RWPE2 (cell line): ENCODE data around the gene OVCH1.

Experiments
- ATAC-seq: fragments of 200-7000 bp; cut with Tn5 transposase; 3 replicates; pipeline ENCODE4 v1.9.1; 2021; ENCODE audit warnings: low read depth
- DNase-seq: peaks from one replicate; pipeline ENCODE4 v3.0.0-alpha.2; 2020; ENCODE audit warnings: low spot score
- H3K27ac ChIP-seq: fragments of 450-650 bp; 2 replicates; pipeline ENCODE4 v1.5.1; 2017; ENCODE audit warnings: mild to moderate bottlenecking; ENCODE audit not compliant: poor library complexity, severe bottlenecking
- H3K27me3 ChIP-seq: fragments of 250-450 bp; sonication (Bioruptor Pico); 2 replicates; pipeline ENCODE4 v1.5.1; 2021; ENCODE audit warnings: mild to moderate bottlenecking, moderate library complexity; ENCODE audit not compliant: insufficient read depth, poor library complexity, severe bottlenecking
- H3K36me3 ChIP-seq: fragments of 250-450 bp; sonication (Bioruptor Pico); 2 replicates; pipeline ENCODE4 v1.5.1; 2020; ENCODE audit warnings: low read depth, mild to moderate bottlenecking, moderate library complexity
- H3K4me1 ChIP-seq: fragments of 250-450 bp; sonication (Bioruptor Pico); 2 replicates; pipeline ENCODE4 v1.5.1; 2021; ENCODE audit warnings: mild to moderate bottlenecking, moderate library complexity; ENCODE audit not compliant: insufficient read depth, poor library complexity, severe bottlenecking
- H3K4me3 ChIP-seq: fragments of 250-450 bp; sonication (Bioruptor Pico); 2 replicates; pipeline ENCODE4 v1.5.1; 2021; ENCODE audit warnings: mild to moderate bottlenecking, moderate library complexity; ENCODE audit not compliant: severe bottlenecking
- H3K9me3 ChIP-seq: fragments of 250-450 bp; sonication (Bioruptor Pico); 2 replicates; pipeline ENCODE4 v1.5.1; 2021; ENCODE audit warnings: mild to moderate bottlenecking, moderate library complexity; ENCODE audit not compliant: severe bottlenecking
- TF ChIP-seq, protein P1 (sequence below): fragments of 450-650 bp; IDR thresholded peaks from one replicate; pipeline ENCODE4 v1.5.1; 2017; ENCODE audit warnings: mild to moderate bottlenecking, moderate library complexity; ENCODE audit not compliant: poor library complexity, severe bottlenecking

OVCH1 gene, protein sequence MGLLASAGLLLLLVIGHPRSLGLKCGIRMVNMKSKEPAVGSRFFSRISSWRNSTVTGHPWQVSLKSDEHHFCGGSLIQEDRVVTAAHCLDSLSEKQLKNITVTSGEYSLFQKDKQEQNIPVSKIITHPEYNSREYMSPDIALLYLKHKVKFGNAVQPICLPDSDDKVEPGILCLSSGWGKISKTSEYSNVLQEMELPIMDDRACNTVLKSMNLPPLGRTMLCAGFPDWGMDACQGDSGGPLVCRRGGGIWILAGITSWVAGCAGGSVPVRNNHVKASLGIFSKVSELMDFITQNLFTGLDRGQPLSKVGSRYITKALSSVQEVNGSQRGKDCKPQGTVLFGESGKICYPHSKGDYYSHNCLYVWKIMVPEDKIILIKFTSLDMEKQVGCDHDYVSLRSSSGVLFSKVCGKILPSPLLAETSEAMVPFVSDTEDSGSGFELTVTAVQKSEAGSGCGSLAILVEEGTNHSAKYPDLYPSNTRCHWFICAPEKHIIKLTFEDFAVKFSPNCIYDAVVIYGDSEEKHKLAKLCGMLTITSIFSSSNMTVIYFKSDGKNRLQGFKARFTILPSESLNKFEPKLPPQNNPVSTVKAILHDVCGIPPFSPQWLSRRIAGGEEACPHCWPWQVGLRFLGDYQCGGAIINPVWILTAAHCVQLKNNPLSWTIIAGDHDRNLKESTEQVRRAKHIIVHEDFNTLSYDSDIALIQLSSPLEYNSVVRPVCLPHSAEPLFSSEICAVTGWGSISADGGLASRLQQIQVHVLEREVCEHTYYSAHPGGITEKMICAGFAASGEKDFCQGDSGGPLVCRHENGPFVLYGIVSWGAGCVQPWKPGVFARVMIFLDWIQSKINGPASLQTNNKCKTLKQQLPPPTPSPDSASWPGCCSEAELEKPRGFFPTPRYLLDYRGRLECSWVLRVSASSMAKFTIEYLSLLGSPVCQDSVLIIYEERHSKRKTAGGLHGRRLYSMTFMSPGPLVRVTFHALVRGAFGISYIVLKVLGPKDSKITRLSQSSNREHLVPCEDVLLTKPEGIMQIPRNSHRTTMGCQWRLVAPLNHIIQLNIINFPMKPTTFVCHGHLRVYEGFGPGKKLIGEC

GRCh38 chr12:29497588-29497987 lies at the start of gene OVCH1:
TSS of gene OVCH1 (minus strand) at chr12:29497686. CDS start at chr12:29497686, 0 bp downstream.
- H3K4me3 ChIP-seq = no peak within 1 kb of the TSS
- no peaks in the 10 kb centered on the region for H3K27me3 ChIP-seq
- H3K9me3 ChIP-seq = no peaks in the 10 kb centered on the region
- no peaks in the 10 kb centered on the region for H3K4me1 ChIP-seq
- ATAC-seq = no peak
- DNase-seq = no peak
- TF ChIP-seq, protein P1, sequence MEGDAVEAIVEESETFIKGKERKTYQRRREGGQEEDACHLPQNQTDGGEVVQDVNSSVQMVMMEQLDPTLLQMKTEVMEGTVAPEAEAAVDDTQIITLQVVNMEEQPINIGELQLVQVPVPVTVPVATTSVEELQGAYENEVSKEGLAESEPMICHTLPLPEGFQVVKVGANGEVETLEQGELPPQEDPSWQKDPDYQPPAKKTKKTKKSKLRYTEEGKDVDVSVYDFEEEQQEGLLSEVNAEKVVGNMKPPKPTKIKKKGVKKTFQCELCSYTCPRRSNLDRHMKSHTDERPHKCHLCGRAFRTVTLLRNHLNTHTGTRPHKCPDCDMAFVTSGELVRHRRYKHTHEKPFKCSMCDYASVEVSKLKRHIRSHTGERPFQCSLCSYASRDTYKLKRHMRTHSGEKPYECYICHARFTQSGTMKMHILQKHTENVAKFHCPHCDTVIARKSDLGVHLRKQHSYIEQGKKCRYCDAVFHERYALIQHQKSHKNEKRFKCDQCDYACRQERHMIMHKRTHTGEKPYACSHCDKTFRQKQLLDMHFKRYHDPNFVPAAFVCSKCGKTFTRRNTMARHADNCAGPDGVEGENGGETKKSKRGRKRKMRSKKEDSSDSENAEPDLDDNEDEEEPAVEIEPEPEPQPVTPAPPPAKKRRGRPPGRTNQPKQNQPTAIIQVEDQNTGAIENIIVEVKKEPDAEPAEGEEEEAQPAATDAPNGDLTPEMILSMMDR = no peak
- no peak within 1 kb of the TSS for H3K27ac ChIP-seq
- no peaks in the 10 kb centered on the region for H3K36me3 ChIP-seq

GRCh38 chr12:29547151-29547632 lies 49.7 kb upstream of the OVCH1 start:
- Histone ChIP-seq H3K36me3 (no peaks in the 10 kb centered on the region), H3K4me3 (no peak overlapping the region), H3K27ac (no peak overlapping the region), H3K9me3 (no peaks in the 10 kb centered on the region), H3K4me1 (no peaks in the 10 kb centered on the region), H3K27me3 (no peaks in the 10 kb centered on the region)
- ATAC-seq (no peak), DNase-seq (no peak)
- TF ChIP-seq, protein P1 = no peak

- Histone ChIP-seq H3K9me3 (no peaks in the 10 kb centered on the region), H3K4me1 (no peaks in the 10 kb centered on the region), H3K4me3 (no peak overlapping the region), H3K27me3 (no peaks in the 10 kb centered on the region), H3K27ac (no peak overlapping the region), H3K36me3 (no peaks in the 10 kb centered on the region)
- no peak for ATAC-seq
- DNase-seq = no peak
- TF ChIP-seq, protein P1 = no peak
Observed at GRCh38 chr12:29546000-29546399, 48.5 kb upstream of the OVCH1 start.

- TF ChIP-seq, protein P1 = no peak
- ATAC-seq = no peak
Observed at GRCh38 chr12:29545102-29545467, 47.6 kb upstream of the OVCH1 start.

More at GRCh38 chr12:29545102-29545467, 47.6 kb upstream of the OVCH1 start:
- no peaks in the 10 kb centered on the region for H3K4me1 ChIP-seq
- H3K27me3 ChIP-seq = no peaks in the 10 kb centered on the region
- no peak overlapping the region for H3K4me3 ChIP-seq
- no peaks in the 10 kb centered on the region for H3K9me3 ChIP-seq
- no peak for DNase-seq
- no peak overlapping the region for H3K27ac ChIP-seq
- no peaks in the 10 kb centered on the region for H3K36me3 ChIP-seq
